Activated T-helper 1 cell treated with anti-CD3 and anti-CD28 coated beads, Interleukin-12 subunit alpha, Interleukin-12 subunit beta, Interleukin-2, Interleukin-4 antibody, amounts not matched to agents 30 ng/mL and 10 ng/mL and 1 ng/mL, durations not matched to agents 14 hours and 24 hours and 36 hours (primary cell): ENCODE results near the gene CATSPER2. TPM values are rescaled to one million over a fixed set of nuclear protein-coding genes. Genes with fewer than 3 reads are reported as not detected.

Experiments used
- total RNA-seq: library from RNA; stranded (reverse); gene quantifications from 2 replicates; pipeline ENCODE4 v1.2.3, GENCODE V29; 2022

The CATSPER2 gene
- total RNA-seq, 1 donor from 2014 or later, result 8.1 TPM

Other genes with a start within 250 kb of the CATSPER2 start
- 44.1 and 46.1 TPM in 2 replicates for gene TP53BP1, start 155.7 kb downstream of the CATSPER2 start, total RNA-seq
- gene MAP1A, start 131.2 kb downstream of the CATSPER2 start, total RNA-seq, result 2.2 and 2.3 TPM in 2 replicates
- gene PPIP5K1, start 58.6 kb downstream of the CATSPER2 start, total RNA-seq, result 64.1 and 74.6 TPM in 2 replicates
- 0.44 and 0.86 TPM in 2 replicates for gene CKMT1B, start 54.8 kb downstream of the CATSPER2 start, total RNA-seq
- 0.23 and 0.32 TPM in 2 replicates for gene STRC, start 30.0 kb downstream of the CATSPER2 start, total RNA-seq
- gene CKMT1A, start 45.0 kb upstream of the CATSPER2 start, total RNA-seq, result 0.15 and 0.16 TPM in 2 replicates
- 299 and 303 TPM in 2 replicates for gene PDIA3, start 97.6 kb upstream of the CATSPER2 start, total RNA-seq
- 0.41 and 0.73 TPM in 2 replicates for gene ELL3, start 128.1 kb upstream of the CATSPER2 start, total RNA-seq
- 531 and 540 TPM in 2 replicates for gene SERF2, start 143.5 kb upstream of the CATSPER2 start, total RNA-seq
- 0.39 and 0.41 TPM in 2 replicates for gene SERINC4, start 151.4 kb upstream of the CATSPER2 start, total RNA-seq
- 22.0 TPM in 2 replicates for gene HYPK, start 151.8 kb upstream of the CATSPER2 start, total RNA-seq
- 46.4 and 46.6 TPM in 2 replicates for gene MFAP1, start 175.8 kb upstream of the CATSPER2 start, total RNA-seq
- gene WDR76, start 178.2 kb upstream of the CATSPER2 start, total RNA-seq, result 71.1 and 75.2 TPM in 2 replicates